Stimulated activated CD4-positive, alpha-beta T cell treated with anti-CD3 and anti-CD28 coated beads, Interleukin-1b, Interleukin-23, amount 100 ng/mL, for 4 hours (primary cell): Measurements from ENCODE around the gene AP2A2.

Experiments
- DNase-seq, 2 donors: peaks; one replicate each; pipeline ENCODE4 v3.0.0-alpha.2; 2020; ENCODE audit warnings: low read depth in 2 of 2

AP2A2 gene

GRCh38 chr11:1055990-1056771 lies 130.5 kb downstream of the AP2A2 start:
- DNase-seq = no peak

GRCh38 chr11:1057806-1058205 lies 132.1 kb downstream of the AP2A2 start:
- no peak for DNase-seq

- no peak for DNase-seq
These were observed 134.1 kb downstream of the AP2A2 start for GRCh38 chr11:1059759-1060158.

GRCh38 chr11:1060410-1060809 lies 134.7 kb downstream of the AP2A2 start:
- DNase-seq = no peak

- no peak for DNase-seq
These were observed 135.4 kb downstream of the AP2A2 start for GRCh38 chr11:1060852-1061616.
